ENCODE results near the gene TTC22. TPM values are rescaled to one million over a fixed set of nuclear protein-coding genes. Genes with fewer than 3 reads are reported as not detected.

TTC22 gene
- total RNA-seq, 1 donor from 2014 or later: not detected

- H4K20me1 ChIP-seq (ENCODE audit: low read depth): no peaks in the 10 kb centered on the region
- TF ChIP-seq CTCF (IDR thresholded peaks at IDR 0.05) (no peak), EZH2phosphoT487 (IDR thresholded peaks at IDR 0.05) (no peak), EZH2 (IDR thresholded peaks at IDR 0.05) (no peak)
- Mint-ChIP-seq H3K4me3 (no peak overlapping the region), H3K4me1 (no peaks in the 10 kb centered on the region), H3K36me3 (peaks cover 40% of the 10 kb centered on the region), H3K27me3 (ENCODE audit: insufficient read depth, low read depth) (peaks cover 5% of the 10 kb centered on the region), H3K9me3 (no peaks in the 10 kb centered on the region), H3K27ac (no peak overlapping the region)
- no peak overlapping the region for H3K4me2 ChIP-seq
- no peak overlapping the region for H2AFZ ChIP-seq (replicated peaks)
- no peaks in the 10 kb centered on the region for H3K36me3 ChIP-seq
- peaks cover 4% of the 10 kb centered on the region for H3F3A ChIP-seq (ENCODE audit: low read depth)
- no peaks in the 10 kb centered on the region for H3K4me1 ChIP-seq
- no peaks in the 10 kb centered on the region for H3K27me3 ChIP-seq
- DNase-seq (ENCODE audit: low spot score): no peak
- no peak overlapping the region for H3K27ac ChIP-seq
- H3K9me3 ChIP-seq (ENCODE audit: low read depth): no peaks in the 10 kb centered on the region
- no peak overlapping the region for H3K9ac ChIP-seq
- H3K79me2 ChIP-seq (ENCODE audit: low read depth): no peaks in the 10 kb centered on the region
- no peak overlapping the region for H3K4me3 ChIP-seq
Measured at GRCh38 chr1:54846301-54846700, 45.2 kb upstream of the TTC22 start.

GRCh38 chr1:54845772-54846171 is 44.6 kb upstream of the TTC22 start:
- DNase-seq (ENCODE audit: low spot score): no peak
- no peaks in the 10 kb centered on the region for H3K9me3 ChIP-seq (ENCODE audit: low read depth)
- H3K4me1 ChIP-seq: no peaks in the 10 kb centered on the region
- H3K9me3 Mint-ChIP-seq: no peaks in the 10 kb centered on the region
- H3K27me3 Mint-ChIP-seq (ENCODE audit: insufficient read depth, low read depth): peaks cover 5% of the 10 kb centered on the region
- no peak for TF ChIP-seq EZH2 (IDR thresholded peaks at IDR 0.05)
- TF ChIP-seq CTCF (IDR thresholded peaks at IDR 0.05): no peak
- no peak for TF ChIP-seq EZH2phosphoT487 (IDR thresholded peaks at IDR 0.05)
- no peak overlapping the region for H3K9ac ChIP-seq
- H4K20me1 ChIP-seq (ENCODE audit: low read depth): no peaks in the 10 kb centered on the region
- H3K27ac ChIP-seq: no peak overlapping the region
- no peak overlapping the region for H2AFZ ChIP-seq (replicated peaks)
- peaks cover 38% of the 10 kb centered on the region for H3K36me3 Mint-ChIP-seq
- no peak overlapping the region for H3K4me3 ChIP-seq
- no peaks in the 10 kb centered on the region for H3K4me1 Mint-ChIP-seq
- H3K36me3 ChIP-seq: no peaks in the 10 kb centered on the region
- H3K4me3 Mint-ChIP-seq: no peak overlapping the region
- H3K4me2 ChIP-seq: no peak overlapping the region
- no peaks in the 10 kb centered on the region for H3K79me2 ChIP-seq (ENCODE audit: low read depth)
- H3K27ac Mint-ChIP-seq: no peak overlapping the region
- H3F3A ChIP-seq (ENCODE audit: low read depth): peaks cover 4% of the 10 kb centered on the region
- H3K27me3 ChIP-seq: no peaks in the 10 kb centered on the region

GRCh38 chr1:54844564-54844963 is 43.4 kb upstream of the TTC22 start:
- Mint-ChIP-seq H3K4me3 (no peak overlapping the region), H3K27me3 (ENCODE audit: insufficient read depth, low read depth) (peaks cover 2% of the 10 kb centered on the region), H3K4me1 (no peaks in the 10 kb centered on the region), H3K9me3 (no peaks in the 10 kb centered on the region), H3K36me3 (peaks cover 27% of the 10 kb centered on the region), H3K27ac (no peak overlapping the region)
- Histone ChIP-seq H3F3A (ENCODE audit: low read depth) (peaks cover 4% of the 10 kb centered on the region), H2AFZ (replicated peaks) (no peak overlapping the region), H3K9ac (no peak overlapping the region), H3K27ac (no peak overlapping the region), H3K4me1 (no peaks in the 10 kb centered on the region), H3K27me3 (no peaks in the 10 kb centered on the region), H3K4me2 (no peak overlapping the region), H3K36me3 (no peaks in the 10 kb centered on the region), H3K79me2 (ENCODE audit: low read depth) (no peaks in the 10 kb centered on the region), H4K20me1 (ENCODE audit: low read depth) (no peaks in the 10 kb centered on the region), H3K4me3 (no peak overlapping the region), H3K9me3 (ENCODE audit: low read depth) (no peaks in the 10 kb centered on the region)
- DNase-seq (ENCODE audit: low spot score): no peak
- no peak for TF ChIP-seq EZH2phosphoT487 (IDR thresholded peaks at IDR 0.05)
- TF ChIP-seq EZH2 (IDR thresholded peaks at IDR 0.05): no peak
- no peak for TF ChIP-seq CTCF (IDR thresholded peaks at IDR 0.05)

Measured in neural progenitor cell (in vitro differentiated cells).